ENCODE measurements around the gene LAMP1.

GRCh38 chr13:113327766-113328471 lies 30.9 kb downstream of the LAMP1 start:
- TF ChIP-seq CTCF (conservative IDR thresholded peaks at IDR 0.05; ENCODE audit: low read length), result no peak
- no peak for TF ChIP-seq EZH2phosphoT487 (IDR thresholded peaks at IDR 0.05; ENCODE audit: borderline replicate concordance, low read depth, low read length)

Measured in OCI-LY7 (cell line).